Thymus (tissue), 2 donors: ENCODE measurements around the gene CLDN4. TPM values are rescaled to one million over a fixed set of nuclear protein-coding genes. Genes with fewer than 3 reads are reported as not detected.

ENCODE experiments used
- polyA plus RNA-seq: library from polyadenylated mRNA; stranded (reverse); fragments of 200-250 nt; gene quantifications from one replicate; pipeline ENCODE4 v1.2.3, GENCODE V29; 2013
- total RNA-seq: library from RNA; stranded (reverse); fragments of 120-200 nt; gene quantifications from one replicate; pipeline ENCODE4 v1.2.4, GENCODE V29; 2013
- donor health status: healthy.

CLDN4 gene
- total and polyA plus RNA-seq, 2 donors = 13.4 to 38.4 TPM

Other genes starting within 250 kb of the CLDN4 start
- 0.05 TPM for gene MLXIPL, start 206.5 kb upstream of the CLDN4 start, total RNA-seq
- 25.3 TPM for gene MLXIPL, start 206.5 kb upstream of the CLDN4 start, polyA plus RNA-seq
- 1.2 TPM for gene VPS37D, start 163.2 kb upstream of the CLDN4 start, total RNA-seq
- 2.7 TPM for gene VPS37D, start 163.2 kb upstream of the CLDN4 start, polyA plus RNA-seq
- 3.7 TPM for gene DNAJC30, start 147.5 kb upstream of the CLDN4 start, total RNA-seq
- gene DNAJC30, start 147.5 kb upstream of the CLDN4 start, polyA plus RNA-seq = 8.0 TPM
- gene BUD23, start 147.4 kb upstream of the CLDN4 start, total RNA-seq = 43.4 TPM
- 71.0 TPM for gene BUD23, start 147.4 kb upstream of the CLDN4 start, polyA plus RNA-seq
- gene STX1A, start 111.3 kb upstream of the CLDN4 start, total RNA-seq = 2.2 TPM
- gene STX1A, start 111.3 kb upstream of the CLDN4 start, polyA plus RNA-seq = 5.4 TPM
- 10.2 TPM for gene ABHD11, start 92.2 kb upstream of the CLDN4 start, total RNA-seq
- gene ABHD11, start 92.2 kb upstream of the CLDN4 start, polyA plus RNA-seq = 22.8 TPM
- 6.0 TPM for gene CLDN3, start 60.7 kb upstream of the CLDN4 start, total RNA-seq
- 20.9 TPM for gene CLDN3, start 60.7 kb upstream of the CLDN4 start, polyA plus RNA-seq
- gene METTL27, start 11.5 kb downstream of the CLDN4 start, total RNA-seq = 2.2 TPM
- 1.3 TPM for gene METTL27, start 11.5 kb downstream of the CLDN4 start, polyA plus RNA-seq
- gene TMEM270, start 30.2 kb downstream of the CLDN4 start, total RNA-seq = 0.09 TPM
- gene TMEM270, start 30.2 kb downstream of the CLDN4 start, polyA plus RNA-seq = 0.46 TPM
- 5.2 TPM for gene ELN, start 197.2 kb downstream of the CLDN4 start, total RNA-seq
- gene ELN, start 197.2 kb downstream of the CLDN4 start, polyA plus RNA-seq = 29.8 TPM